GM20000 (cell line): ENCODE data around the gene LMNTD2.

Experiments used
- DNase-seq: peaks from one replicate; pipeline ENCODE4 v3.0.0; 2012; ENCODE audit warnings: low spot score
- CTCF ChIP-seq: IDR thresholded peaks from 2 replicates; pipeline ENCODE4 v1.5.1; 2012; ENCODE audit warnings: mild to moderate bottlenecking, control low read depth; ENCODE audit errors: extremely low read depth, missing control alignments

LMNTD2 gene

GRCh38 chr11:587546-587945 is 27.0 kb upstream of the LMNTD2 start:
- TF ChIP-seq CTCF, result no peak
- no peak for DNase-seq

GRCh38 chr11:586376-587316 is 26.1 kb upstream of the LMNTD2 start:
- no peak for DNase-seq
- no peak for TF ChIP-seq CTCF

GRCh38 chr11:584287-584686 is 23.7 kb upstream of the LMNTD2 start:
- DNase-seq, result no peak
- TF ChIP-seq CTCF, result no peak

- TF ChIP-seq CTCF, result no peak
- no peak for DNase-seq
Observed at GRCh38 chr11:581752-582151, 21.2 kb upstream of the LMNTD2 start.

- DNase-seq, result no peak
- no peak for TF ChIP-seq CTCF
Observed at GRCh38 chr11:581342-581741, 20.8 kb upstream of the LMNTD2 start.

- no peak for DNase-seq
Observed at GRCh38 chr11:579830-580601, 19.5 kb upstream of the LMNTD2 start.

More at GRCh38 chr11:579830-580601, 19.5 kb upstream of the LMNTD2 start:
- no peak for TF ChIP-seq CTCF
